Measurements from ENCODE around the gene AVPR2.

GRCh38 chrX:153864101-153864500 is 40.4 kb upstream of the AVPR2 start:
- no peak for TF ChIP-seq CTCF (IDR thresholded peaks at IDR 0.05)
- no peak for TF ChIP-seq POLR2A (IDR thresholded peaks at IDR 0.05)

Data from upper lobe of left lung (tissue), 4 donors.